Activated T-cell treated with anti-CD3 and anti-CD28 coated beads for 24 hours (primary cell): ENCODE data around the gene DSG4.

Source experiments
- DNase-seq: peaks from one replicate; pipeline ENCODE4 v3.0.0-alpha.2; 2020; ENCODE audit warnings: low read depth

The DSG4 gene

GRCh38 chr18:31407649-31408048, 31.1 kb downstream of the DSG4 start:
- no peak for DNase-seq

DNA sequence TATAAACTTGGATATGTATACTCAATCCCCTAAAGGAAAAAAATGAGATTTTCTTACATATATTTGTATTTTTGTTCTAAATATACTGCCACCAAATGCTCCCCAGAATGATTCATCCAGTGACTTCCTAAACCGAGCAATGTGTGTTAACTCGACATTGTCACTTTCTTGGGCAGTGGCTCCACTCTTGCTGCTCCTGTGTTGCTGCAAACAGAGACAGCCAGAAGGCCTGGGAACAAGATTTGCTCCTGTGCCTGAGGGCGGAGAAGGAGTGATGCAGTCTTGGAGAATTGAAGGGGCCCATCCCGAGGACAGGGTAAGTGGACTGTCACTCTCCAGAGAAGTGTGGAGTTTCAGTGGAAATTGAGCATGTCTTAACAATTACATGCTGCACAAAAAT, 32.7 kb downstream of the DSG4 start:
- DNase-seq: no peak

DNA sequence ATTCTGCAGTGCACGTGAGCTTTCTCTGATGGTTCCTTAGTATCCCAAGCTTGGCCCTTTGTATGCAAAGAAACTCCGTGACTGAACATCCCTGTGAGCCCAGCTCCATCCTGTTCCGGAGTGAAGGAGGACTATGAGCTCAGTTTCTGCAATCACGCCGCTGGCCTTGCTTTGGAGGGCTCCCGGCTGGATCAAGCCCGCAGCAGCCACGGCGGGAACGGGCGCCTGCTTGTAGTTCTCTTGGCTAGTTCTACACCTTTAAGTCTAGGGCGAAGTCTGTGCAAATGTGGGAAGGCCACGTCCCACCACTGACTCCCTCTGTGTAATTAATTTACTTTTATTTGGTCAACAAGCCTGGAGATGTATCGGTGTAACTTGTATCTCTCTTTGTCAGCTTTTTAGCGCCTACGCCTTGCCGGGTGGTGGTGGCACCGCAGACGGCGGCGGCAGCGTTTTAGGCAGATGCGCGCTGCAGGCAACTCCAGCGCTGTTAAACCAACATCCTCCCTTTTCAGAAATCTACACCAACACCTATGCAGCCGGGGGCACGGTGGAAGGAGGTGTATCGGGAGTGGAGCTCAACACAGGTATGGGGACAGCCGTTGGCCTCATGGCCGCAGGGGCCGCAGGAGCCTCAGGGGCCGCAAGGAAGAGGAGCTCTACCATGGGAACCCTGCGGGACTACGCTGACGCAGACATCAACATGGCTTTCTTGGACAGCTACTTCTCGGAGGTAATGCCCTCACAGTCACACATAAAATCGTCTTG, 34.3 kb downstream of the DSG4 start:
- no peak for DNase-seq

- DNase-seq: no peak
Observed at GRCh38 chr18:31413137-31413536, 36.6 kb downstream of the DSG4 start.

- no peak for DNase-seq
Observed at GRCh38 chr18:31417850-31418249, 41.3 kb downstream of the DSG4 start.

DNA sequence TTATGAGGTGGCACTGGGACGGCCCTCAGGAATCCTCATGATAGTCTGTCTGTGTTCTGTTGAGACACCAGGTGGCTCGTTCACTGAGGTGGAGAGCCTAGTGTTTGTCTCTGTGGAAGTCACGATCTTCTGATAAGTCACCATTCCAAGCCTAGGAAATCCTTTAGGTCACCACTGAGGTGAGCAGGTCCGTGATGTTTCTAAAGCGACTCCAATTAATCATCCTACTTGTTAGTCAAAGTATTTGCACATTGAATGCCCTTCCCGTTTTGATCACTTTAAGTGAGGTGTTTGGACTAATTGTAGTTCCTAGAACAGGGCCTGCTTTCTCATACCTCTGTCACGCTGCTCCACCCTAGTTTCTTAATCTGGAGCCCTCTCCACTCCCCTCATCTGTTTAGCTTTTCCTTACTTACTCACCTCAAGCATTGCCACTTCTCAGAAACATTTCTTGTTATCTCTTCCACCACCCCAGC, 42.9 kb downstream of the DSG4 start:
- DNase-seq: no peak

- DNase-seq: no peak
Observed at GRCh38 chr18:31420032-31420431, 43.5 kb downstream of the DSG4 start.

DNA sequence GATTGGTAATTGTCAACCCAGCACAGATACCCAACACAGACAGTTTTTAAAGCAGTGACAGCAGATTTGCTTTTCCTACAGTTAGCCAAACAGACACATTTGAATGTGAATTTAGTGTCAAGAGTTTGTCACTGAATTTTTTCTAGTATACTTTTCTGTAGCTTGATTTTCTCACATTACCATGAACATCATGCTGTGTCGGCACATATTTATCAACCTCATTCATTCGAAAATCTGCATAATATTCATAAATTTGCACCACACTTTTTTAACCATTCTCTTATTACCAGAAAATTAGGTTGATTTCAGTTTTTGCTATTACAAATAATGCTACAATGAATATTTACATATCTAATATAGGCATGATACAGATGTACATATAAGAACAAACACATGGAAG, 43.9 kb downstream of the DSG4 start:
- no peak for DNase-seq

DNA sequence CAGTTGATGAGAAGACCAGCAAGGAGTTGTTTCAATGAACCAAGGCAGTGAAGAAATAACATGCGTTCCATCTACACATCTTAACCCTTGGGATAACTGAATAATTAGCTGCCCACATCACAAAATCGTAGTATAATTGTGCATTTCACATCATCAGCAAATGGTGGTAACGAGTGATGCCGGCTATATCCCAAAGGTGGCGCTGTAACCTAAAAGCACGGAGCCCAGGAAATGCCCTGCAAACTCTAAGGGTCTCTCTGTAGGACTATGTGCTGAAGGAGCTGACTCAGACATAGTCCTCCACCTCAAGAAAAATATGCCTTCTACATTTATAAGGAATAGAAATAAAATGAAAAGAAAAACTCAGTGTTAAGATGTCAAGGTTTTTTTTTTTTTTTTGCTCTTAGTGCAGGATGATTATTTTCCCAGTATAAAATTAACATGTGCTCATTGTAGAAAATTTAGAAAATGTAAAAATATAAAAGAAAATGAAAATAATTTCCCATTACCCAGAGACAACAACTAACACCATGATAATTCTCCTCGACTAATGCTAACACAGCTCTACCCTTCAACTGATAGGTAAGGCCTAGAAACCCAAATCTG, 47.9 kb downstream of the DSG4 start:
- no peak for DNase-seq

DNA sequence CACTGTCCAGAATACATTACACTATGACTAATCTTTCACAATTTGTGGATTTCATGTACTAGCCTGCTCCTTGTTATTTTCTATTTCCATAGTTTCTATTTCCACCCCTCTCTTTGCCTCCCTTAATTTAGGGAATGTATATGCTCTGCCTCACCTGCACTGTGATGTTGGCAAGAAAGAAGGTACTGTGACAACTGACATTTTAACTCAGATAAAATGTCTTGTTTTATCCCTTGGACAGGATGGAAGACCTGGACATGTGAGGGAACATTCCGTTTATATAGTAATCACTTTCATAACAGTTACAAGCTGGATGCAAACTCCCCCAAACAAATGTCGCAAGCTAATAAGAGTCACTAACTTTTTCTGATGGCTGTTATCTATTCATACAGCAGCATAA, 49.4 kb downstream of the DSG4 start:
- no peak for DNase-seq

GRCh38 chr18:31426871-31427406, 50.4 kb downstream of the DSG4 start:
- DNase-seq: no peak

DNA sequence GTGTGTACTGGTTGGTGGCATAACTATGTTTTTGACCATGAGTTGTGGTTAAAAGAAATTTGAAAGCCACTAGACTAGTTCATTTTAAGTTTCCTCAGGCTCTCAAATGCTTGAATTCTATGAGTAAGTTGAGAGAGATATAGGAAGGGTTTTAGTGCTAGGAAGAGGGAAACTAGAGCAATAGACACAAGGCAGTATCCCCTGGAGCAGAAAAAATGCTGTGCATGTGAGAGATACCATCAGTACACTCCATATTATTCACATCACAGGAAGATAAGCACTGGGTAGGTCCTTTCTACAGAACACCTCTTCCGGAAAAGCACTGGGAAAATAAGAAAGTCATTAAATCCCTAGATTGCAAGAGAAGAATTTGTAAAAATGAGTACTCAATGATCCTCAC, 51.6 kb downstream of the DSG4 start:
- DNase-seq: no peak

GRCh38 chr18:31429623-31430022, 53.0 kb downstream of the DSG4 start:
- DNase-seq: no peak

GRCh38 chr18:31430072-31430471, 53.5 kb downstream of the DSG4 start:
- no peak for DNase-seq

- no peak for DNase-seq
Observed at GRCh38 chr18:31430554-31430953, 54.0 kb downstream of the DSG4 start.

- DNase-seq: no peak
Observed at GRCh38 chr18:31432316-31432715, 55.7 kb downstream of the DSG4 start.

- DNase-seq: no peak
Observed at GRCh38 chr18:31436825-31437224, 60.2 kb downstream of the DSG4 start.

- no peak for DNase-seq
Observed at GRCh38 chr18:31438402-31438801, 61.8 kb downstream of the DSG4 start.

DNA sequence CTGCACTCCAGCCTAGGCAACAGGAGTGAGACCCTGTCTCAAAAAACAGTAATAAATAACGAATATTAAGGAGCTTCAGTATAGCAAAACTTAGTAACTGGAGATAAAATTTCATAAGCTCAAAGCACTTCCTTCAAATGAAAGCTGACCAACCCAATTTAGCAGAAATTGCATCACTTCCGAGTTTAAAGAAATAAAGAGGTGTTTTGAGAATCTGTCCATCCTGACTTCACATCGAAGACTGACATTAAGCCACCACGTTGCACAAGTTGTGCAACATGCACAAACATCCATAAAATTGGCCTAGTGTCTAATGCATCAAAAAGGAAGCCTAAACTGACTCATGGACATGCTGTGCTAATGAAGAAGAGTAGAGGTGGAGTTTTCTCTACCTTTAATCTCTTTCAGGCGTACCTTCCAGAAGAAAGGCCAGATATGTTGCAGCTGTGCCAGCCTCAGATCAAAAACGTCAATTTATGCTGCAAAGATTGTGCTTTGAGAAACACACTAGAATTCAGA, 63.3 kb downstream of the DSG4 start:
- DNase-seq: no peak

- no peak for DNase-seq
Observed at GRCh38 chr18:31440787-31441186, 64.2 kb downstream of the DSG4 start.

- no peak for DNase-seq
Observed at GRCh38 chr18:31441493-31441892, 64.9 kb downstream of the DSG4 start.

DNA sequence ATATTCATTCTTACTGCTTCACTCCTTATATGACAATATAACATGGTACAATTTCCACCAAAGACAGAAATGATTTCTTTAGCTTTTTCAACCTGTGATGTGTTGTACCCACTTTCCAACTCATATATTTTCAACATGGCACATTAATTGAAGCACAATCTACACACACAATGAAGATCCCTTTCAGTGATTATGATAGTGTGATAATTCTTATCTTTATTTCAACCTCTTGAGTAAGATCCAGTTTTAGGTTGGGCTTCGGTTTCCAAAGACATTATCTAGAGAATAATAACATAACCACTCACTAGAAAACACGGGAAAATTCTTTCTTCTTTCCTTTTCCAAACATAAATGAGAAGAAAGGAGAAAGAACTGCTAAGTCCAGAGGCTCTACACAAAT, 67.6 kb downstream of the DSG4 start:
- no peak for DNase-seq

- DNase-seq: no peak
Observed at GRCh38 chr18:31445908-31446307, 69.3 kb downstream of the DSG4 start.
